A549 (cell line): ENCODE results near the gene IGSF9B. TPM values are rescaled to one million over a fixed set of nuclear protein-coding genes. Genes with fewer than 3 reads are reported as not detected.

ENCODE experiments used
- ATAC-seq, 2 experiments: fragments of 200-7000 bp in 1 of 2; fragments of >200 bp in 1 of 2; cut with Nextera tagmentation in 1 of 2; cut with Tn5 transposase in 1 of 2; 3 replicates each; pipeline versions ENCODE4 v1.8.0 to v1.9.1; 2018 to 2020; ENCODE audit warnings: mild to moderate bottlenecking in 1 of 2, moderate library complexity in 1 of 2
- CTCF ChIA-PET: fragments of 300-600 bp; sonication (Branson Sonifier 250); formaldehyde crosslinking; extraction: SDS; loops from one replicate; lab custom pipeline; 2021; ENCODE audit warnings: antibody characterized with exemption, inconsistent platforms; lab: Yijun Ruan, JAX
- POLR2A ChIA-PET: fragments of 350-600 bp; formaldehyde crosslinking; extraction: SDS; loops from one replicate; lab custom pipeline; 2021; ENCODE audit warnings: antibody characterized with exemption, inconsistent platforms; lab: Yijun Ruan, JAX
- DNase-seq, 2 experiments: peaks; one replicate each; pipeline versions ENCODE4 v3.0.0 to v3.0.0-alpha.2; 2011 to 2016; ENCODE audit warnings: low read depth in 1 of 2, low spot score in 1 of 2
- FAIRE-seq: peaks from 2 replicates; lab custom pipeline; 2011; peaks lifted over from hg19 to GRCh38; lab: Jason Lieb, UNC
- H3K27ac ChIP-seq, 2 experiments: fragments of >200 bp; sonication (Bioruptor Twin); formaldehyde crosslinking; 3 replicates each; pipeline ENCODE4 v1.5.1; 2016 to 2017
- H3K4me1 ChIP-seq: fragments of >200 bp; sonication (Bioruptor Twin); formaldehyde crosslinking; 3 replicates; pipeline ENCODE4 v1.6.1; 2016
- H3K4me2 ChIP-seq: fragments of >200 bp; sonication (Bioruptor Twin); formaldehyde crosslinking; 3 replicates; pipeline ENCODE4 v1.6.1; 2016
- H3K4me3 ChIP-seq: fragments of >200 bp; sonication (Bioruptor Twin); formaldehyde crosslinking; 3 replicates; pipeline ENCODE4 v1.5.1; 2016
- H3K9me3 ChIP-seq: fragments of >200 bp; sonication (Bioruptor Twin); formaldehyde crosslinking; 3 replicates; pipeline ENCODE4 v1.6.1; 2016
- CEBPB ChIP-seq, 2 experiments: fragments of >200 bp in 1 of 2; sonication (Bioruptor Twin) in 1 of 2; formaldehyde crosslinking in 1 of 2; IDR thresholded peaks; 2 replicates each; pipeline ENCODE4 v1.6.1; 2012 to 2016
- CHD2 ChIP-seq: fragments of 150-350 bp; IDR thresholded peaks from 2 replicates; pipeline ENCODE4 v1.6.1; 2014; ENCODE audit warnings: low read length; ENCODE audit not compliant: partially characterized antibody
- CHD4 ChIP-seq: fragments of 200-600 bp; sonication (generic); IDR thresholded peaks from 2 replicates; pipeline ENCODE4 v1.6.1; 2016; ENCODE audit warnings: antibody characterized with exemption, mild to moderate bottlenecking, borderline replicate concordance
- EHF ChIP-seq: fragments of 250-450 bp; sonication (Bioruptor Pico); IDR thresholded peaks from 2 replicates; pipeline ENCODE4 v1.5.0; 2020; ENCODE audit warnings: mild to moderate bottlenecking
- EHMT2 ChIP-seq: fragments of 200-600 bp; sonication (generic); IDR thresholded peaks from 2 replicates; pipeline ENCODE4 v1.6.1; 2016; ENCODE audit warnings: antibody characterized with exemption, low read depth, mild to moderate bottlenecking, moderate library complexity
- EP300 ChIP-seq, 2 experiments: fragments of >200 bp; sonication (Bioruptor Twin); formaldehyde crosslinking; IDR thresholded peaks; 2 replicates in 1 of 2; 3 replicates in 1 of 2; pipeline ENCODE4 v1.6.1; 2016 to 2017
- FOSB ChIP-seq: fragments of 250-450 bp; sonication (Bioruptor Pico); IDR thresholded peaks from 2 replicates; pipeline ENCODE4 v1.5.0; 2020; ENCODE audit warnings: mild to moderate bottlenecking, moderate library complexity
- GATA3 ChIP-seq: IDR thresholded peaks from 2 replicates; pipeline ENCODE4 v1.6.1; 2012; ENCODE audit warnings: borderline replicate concordance
- HDAC2 ChIP-seq: fragments of 200-600 bp; sonication (generic); IDR thresholded peaks from 2 replicates; pipeline ENCODE4 v1.6.1; 2016
- HEYL ChIP-seq: fragments of 250-450 bp; sonication (Bioruptor Pico); IDR thresholded peaks from 2 replicates; pipeline ENCODE4 v1.8.0; 2021; ENCODE audit warnings: mild to moderate bottlenecking, moderate library complexity
- HOXA7 ChIP-seq: fragments of 250-450 bp; sonication (Bioruptor Pico); IDR thresholded peaks from 2 replicates; pipeline ENCODE4 v1.5.0; 2020; ENCODE audit warnings: mild to moderate bottlenecking, moderate library complexity
- MAFK ChIP-seq: fragments of 450-650 bp; IDR thresholded peaks from 2 replicates; pipeline ENCODE4 v1.6.1; 2014; ENCODE audit not compliant: partially characterized antibody
- MAZ ChIP-seq: fragments of 150-350 bp; IDR thresholded peaks from 2 replicates; pipeline ENCODE4 v1.6.1; 2014; ENCODE audit warnings: antibody characterized with exemption, low read depth, low read length, borderline replicate concordance
- NFE2L2 ChIP-seq: fragments of 150-350 bp; conservative IDR thresholded peaks from 2 replicates; pipeline ENCODE4 v1.6.1; 2014; ENCODE audit warnings: low read length
- NR3C1 ChIP-seq: fragments of >200 bp; sonication (Bioruptor Twin); formaldehyde crosslinking; IDR thresholded peaks from 3 replicates; pipeline ENCODE4 v1.6.1; 2017
- PHF8 ChIP-seq: fragments of 200-600 bp; sonication (generic); IDR thresholded peaks from 2 replicates; pipeline ENCODE4 v1.6.1; 2016; ENCODE audit warnings: low read depth, mild to moderate bottlenecking, antibody characterized with exemption, moderate library complexity, borderline replicate concordance
- POLR2A ChIP-seq: IDR thresholded peaks from 2 replicates; pipeline ENCODE4 v1.6.1; 2012; ENCODE audit warnings: mild to moderate bottlenecking, low read length
- POLR2AphosphoS2 ChIP-seq: conservative IDR thresholded peaks from 2 replicates; pipeline ENCODE4 v1.6.1; 2012; ENCODE audit warnings: low read length, improper control_type of control experiment, inconsistent platforms
- RAD21 ChIP-seq, 2 experiments: fragments of >200 bp in 1 of 2; sonication (Bioruptor Twin) in 1 of 2; formaldehyde crosslinking in 1 of 2; IDR thresholded peaks in 1 of 2; conservative IDR thresholded peaks in 1 of 2; 2 replicates in 1 of 2; 3 replicates in 1 of 2; pipeline ENCODE4 v1.6.1; 2012 to 2018; ENCODE audit warnings: inconsistent platforms in 1 of 2
- RCOR1 ChIP-seq: fragments of 150-350 bp; IDR thresholded peaks from 2 replicates; pipeline ENCODE4 v1.6.1; 2014; ENCODE audit warnings: antibody characterized with exemption, low read length, low read depth
- RFX5 ChIP-seq: fragments of 450-650 bp; IDR thresholded peaks from 2 replicates; pipeline ENCODE4 v1.7.1; 2014; ENCODE audit warnings: antibody characterized with exemption, mild to moderate bottlenecking, moderate library complexity
- SMC3 ChIP-seq: fragments of >200 bp; sonication (Bioruptor Twin); formaldehyde crosslinking; IDR thresholded peaks from 3 replicates; pipeline ENCODE4 v1.6.1; 2018; ENCODE audit warnings: inconsistent platforms
- TFCP2L1 ChIP-seq: fragments of 250-450 bp; sonication (Bioruptor Pico); IDR thresholded peaks from 2 replicates; pipeline ENCODE4 v1.5.0; 2021; ENCODE audit warnings: mild to moderate bottlenecking
- TP53 ChIP-seq: fragments of 250-450 bp; sonication (Bioruptor Pico); IDR thresholded peaks from 2 replicates; pipeline ENCODE4 v1.5.0; 2021; ENCODE audit warnings: mild to moderate bottlenecking, moderate library complexity
- ZC3H11A ChIP-seq: fragments of 450-650 bp; IDR thresholded peaks from 2 replicates; pipeline ENCODE4 v1.6.1; 2014; ENCODE audit warnings: antibody characterized with exemption, mild to moderate bottlenecking
- ZNF302 ChIP-seq: fragments of 250-450 bp; sonication (Bioruptor Pico); IDR thresholded peaks from 2 replicates; pipeline ENCODE4 v1.9.0; 2021; ENCODE audit warnings: inconsistent platforms, mild to moderate bottlenecking, moderate library complexity
- ZSCAN20 ChIP-seq: fragments of 250-450 bp; sonication (Bioruptor Pico); IDR thresholded peaks from 2 replicates; pipeline ENCODE4 v1.8.0; 2022; ENCODE audit warnings: mild to moderate bottlenecking, moderate library complexity
- WGBS: methylation state at CpG from one replicate; pipeline ENCODE4 v1.1.6; 2017; ENCODE audit errors: missing lambda C conversion rate; 5-methylcytosine and 5-hydroxymethylcytosine counted together
- polyA plus RNA-seq, 4 experiments: library from polyadenylated mRNA; depleted of rRNA in 3 of 4; stranded (reverse); fragments of >200 nt; fragmentation: RNase III in 1 of 4; extraction: RNeasy Plus Mini Kit Qiagen cat#74134 plus additional on column Dnase treatment in 1 of 4; gene quantifications; 2 replicates in 3 of 4; 3 replicates in 1 of 4; pipeline ENCODE4 v1.2.3, GENCODE V29; 2011 to 2017
- TF ChIP-seq, protein P1 (sequence below): fragments of >200 bp; sonication (Bioruptor Twin); formaldehyde crosslinking; IDR thresholded peaks from 3 replicates; pipeline ENCODE4 v1.5.1; 2016
- TF ChIP-seq, protein P2 (sequence below): IDR thresholded peaks from 2 replicates; pipeline ENCODE4 v1.6.1; 2012; ENCODE audit warnings: low read depth, borderline replicate concordance
- TF ChIP-seq, protein P3 (sequence below): IDR thresholded peaks from 2 replicates; pipeline ENCODE4 v1.6.1; 2012
- TF ChIP-seq, protein P4 (sequence below): fragments of >200 bp; sonication (Bioruptor Twin); formaldehyde crosslinking; IDR thresholded peaks from 3 replicates; pipeline ENCODE4 v1.6.1; 2016
- TF ChIP-seq, protein P5 (sequence below): fragments of >200 bp; sonication (Bioruptor Twin); formaldehyde crosslinking; IDR thresholded peaks from 2 replicates; pipeline ENCODE4 v1.6.1; 2016
- TF ChIP-seq, protein P6 (sequence below): fragments of 250-450 bp; sonication (Bioruptor Pico); IDR thresholded peaks from 2 replicates; pipeline ENCODE4 v1.5.0; 2020; ENCODE audit warnings: low read depth, mild to moderate bottlenecking, moderate library complexity

The IGSF9B gene
- polyA plus RNA-seq, 2 of the 4 experiments (the other 2 are of a cell fraction): 0.41 to 0.61 TPM

DNA sequence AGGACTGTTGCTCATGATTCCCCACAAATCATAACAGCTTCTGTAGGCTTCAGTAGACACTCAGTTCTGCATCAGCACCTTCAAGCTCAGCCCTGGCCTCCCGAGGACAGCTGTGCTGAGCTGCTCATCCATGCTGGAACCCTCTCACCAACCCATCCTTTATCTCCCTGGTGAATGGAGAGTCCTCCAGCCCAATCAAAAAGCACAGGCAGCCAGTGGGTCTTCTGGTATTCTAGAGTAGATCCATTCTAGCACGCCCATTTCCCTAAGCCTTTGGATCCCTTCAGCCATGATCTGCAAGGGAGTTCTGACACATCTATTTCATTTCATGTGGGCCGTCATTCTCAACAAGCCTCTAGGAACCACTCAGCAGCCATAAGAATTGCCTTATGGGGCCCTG lies 66.9 kb downstream of the IGSF9B start:
- no peak for FAIRE-seq

DNA sequence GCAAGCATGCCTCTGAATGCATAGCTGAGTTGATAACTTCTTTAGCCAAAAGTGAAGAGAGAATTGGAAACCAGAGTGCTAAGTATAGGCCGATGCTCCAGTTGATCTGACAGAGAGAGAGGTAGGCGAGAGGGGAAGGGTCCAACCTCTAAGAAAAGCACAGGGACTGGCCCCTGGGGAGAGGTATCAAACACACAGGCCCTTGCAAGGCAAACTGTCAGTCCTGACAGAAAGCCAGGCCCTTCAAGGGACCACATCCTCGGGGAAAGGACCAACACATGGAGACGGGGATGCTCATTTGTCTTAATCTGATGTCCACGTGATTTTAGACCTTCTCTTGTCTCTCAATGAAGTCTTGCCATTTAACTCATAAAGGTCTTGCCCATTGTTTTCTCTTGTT lies 67.6 kb downstream of the IGSF9B start:
- DNase-seq: no peak
- WGBS: 4% methylated on average over 5 of the region's 5 CpGs
- ChIA-PET CTCF (no interaction called here), POLR2A (no interaction called here)
- H3K4me3 ChIP-seq: no peak overlapping the region
- no peaks in the 10 kb centered on the region for H3K9me3 ChIP-seq
- no peak for ATAC-seq
- no peak overlapping the region for H3K4me2 ChIP-seq
- H3K4me1 ChIP-seq: no peaks in the 10 kb centered on the region
- no peak for FAIRE-seq
- TF ChIP-seq TP53 (CRISPR knock-in tag) (no peak), ZNF302 (CRISPR knock-in tag) (no peak), FOSB (CRISPR knock-in tag) (no peak), PHF8 (no peak), RFX5 (no peak), HDAC2 (no peak), EHF (no peak), MAFK (no peak), EHMT2 (no peak), CHD4 (no peak), ZSCAN20 (CRISPR knock-in tag) (no peak), POLR2A (no peak), GATA3 (no peak), CEBPB (IDR thresholded peaks at IDR 0.05) (no peak), HOXA7 (CRISPR knock-in tag) (no peak), EP300 (IDR thresholded peaks at IDR 0.05) (no peak), TFCP2L1 (no peak)
- TF ChIP-seq, protein P1, sequence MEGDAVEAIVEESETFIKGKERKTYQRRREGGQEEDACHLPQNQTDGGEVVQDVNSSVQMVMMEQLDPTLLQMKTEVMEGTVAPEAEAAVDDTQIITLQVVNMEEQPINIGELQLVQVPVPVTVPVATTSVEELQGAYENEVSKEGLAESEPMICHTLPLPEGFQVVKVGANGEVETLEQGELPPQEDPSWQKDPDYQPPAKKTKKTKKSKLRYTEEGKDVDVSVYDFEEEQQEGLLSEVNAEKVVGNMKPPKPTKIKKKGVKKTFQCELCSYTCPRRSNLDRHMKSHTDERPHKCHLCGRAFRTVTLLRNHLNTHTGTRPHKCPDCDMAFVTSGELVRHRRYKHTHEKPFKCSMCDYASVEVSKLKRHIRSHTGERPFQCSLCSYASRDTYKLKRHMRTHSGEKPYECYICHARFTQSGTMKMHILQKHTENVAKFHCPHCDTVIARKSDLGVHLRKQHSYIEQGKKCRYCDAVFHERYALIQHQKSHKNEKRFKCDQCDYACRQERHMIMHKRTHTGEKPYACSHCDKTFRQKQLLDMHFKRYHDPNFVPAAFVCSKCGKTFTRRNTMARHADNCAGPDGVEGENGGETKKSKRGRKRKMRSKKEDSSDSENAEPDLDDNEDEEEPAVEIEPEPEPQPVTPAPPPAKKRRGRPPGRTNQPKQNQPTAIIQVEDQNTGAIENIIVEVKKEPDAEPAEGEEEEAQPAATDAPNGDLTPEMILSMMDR: no peak
- TF ChIP-seq, protein P2, sequence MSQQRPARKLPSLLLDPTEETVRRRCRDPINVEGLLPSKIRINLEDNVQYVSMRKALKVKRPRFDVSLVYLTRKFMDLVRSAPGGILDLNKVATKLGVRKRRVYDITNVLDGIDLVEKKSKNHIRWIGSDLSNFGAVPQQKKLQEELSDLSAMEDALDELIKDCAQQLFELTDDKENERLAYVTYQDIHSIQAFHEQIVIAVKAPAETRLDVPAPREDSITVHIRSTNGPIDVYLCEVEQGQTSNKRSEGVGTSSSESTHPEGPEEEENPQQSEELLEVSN: no peak
- TF ChIP-seq, protein P3, sequence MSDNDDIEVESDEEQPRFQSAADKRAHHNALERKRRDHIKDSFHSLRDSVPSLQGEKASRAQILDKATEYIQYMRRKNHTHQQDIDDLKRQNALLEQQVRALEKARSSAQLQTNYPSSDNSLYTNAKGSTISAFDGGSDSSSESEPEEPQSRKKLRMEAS: no peak
- H3K27ac ChIP-seq: no peak overlapping the region

More for the DNA sequence above, 66.9 kb downstream of the IGSF9B start:
- Histone ChIP-seq H3K4me3 (no peak overlapping the region), H3K4me1 (no peaks in the 10 kb centered on the region), H3K27ac (no peak overlapping the region), H3K9me3 (no peaks in the 10 kb centered on the region), H3K4me2 (no peak overlapping the region)
- TF ChIP-seq POLR2AphosphoS2 (no peak), GATA3 (no peak), RCOR1 (no peak), MAZ (no peak), HEYL (CRISPR knock-in tag) (no peak), ZC3H11A (no peak), NR3C1 (no peak), HDAC2 (no peak), SMC3 (no peak), CHD4 (no peak), RAD21 (conservative IDR thresholded peaks at IDR 0.05 in 1 of 2, IDR thresholded peaks at IDR 0.05 in 1 of 2) (no peak), CHD2 (no peak), NFE2L2 (no peak), TP53 (CRISPR knock-in tag) (no peak), MAFK (no peak)
- TF ChIP-seq, protein P4, sequence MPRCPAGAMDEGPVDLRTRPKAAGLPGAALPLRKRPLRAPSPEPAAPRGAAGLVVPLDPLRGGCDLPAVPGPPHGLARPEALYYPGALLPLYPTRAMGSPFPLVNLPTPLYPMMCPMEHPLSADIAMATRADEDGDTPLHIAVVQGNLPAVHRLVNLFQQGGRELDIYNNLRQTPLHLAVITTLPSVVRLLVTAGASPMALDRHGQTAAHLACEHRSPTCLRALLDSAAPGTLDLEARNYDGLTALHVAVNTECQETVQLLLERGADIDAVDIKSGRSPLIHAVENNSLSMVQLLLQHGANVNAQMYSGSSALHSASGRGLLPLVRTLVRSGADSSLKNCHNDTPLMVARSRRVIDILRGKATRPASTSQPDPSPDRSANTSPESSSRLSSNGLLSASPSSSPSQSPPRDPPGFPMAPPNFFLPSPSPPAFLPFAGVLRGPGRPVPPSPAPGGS: no peak
- TF ChIP-seq, protein P5, sequence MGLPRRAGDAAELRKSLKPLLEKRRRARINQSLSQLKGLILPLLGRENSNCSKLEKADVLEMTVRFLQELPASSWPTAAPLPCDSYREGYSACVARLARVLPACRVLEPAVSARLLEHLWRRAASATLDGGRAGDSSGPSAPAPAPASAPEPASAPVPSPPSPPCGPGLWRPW: no peak
- TF ChIP-seq, protein P6, sequence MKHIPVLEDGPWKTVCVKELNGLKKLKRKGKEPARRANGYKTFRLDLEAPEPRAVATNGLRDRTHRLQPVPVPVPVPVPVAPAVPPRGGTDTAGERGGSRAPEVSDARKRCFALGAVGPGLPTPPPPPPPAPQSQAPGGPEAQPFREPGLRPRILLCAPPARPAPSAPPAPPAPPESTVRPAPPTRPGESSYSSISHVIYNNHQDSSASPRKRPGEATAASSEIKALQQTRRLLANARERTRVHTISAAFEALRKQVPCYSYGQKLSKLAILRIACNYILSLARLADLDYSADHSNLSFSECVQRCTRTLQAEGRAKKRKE (CRISPR knock-in tag): no peak
- ATAC-seq (no peak), DNase-seq (no peak)
- WGBS: 6% methylated on average over 3 of the region's 3 CpGs
- ChIA-PET POLR2A (no interaction called here), CTCF (no interaction called here)
